DOHH2 (cell line): Measurements from ENCODE around the gene GALNT18.

ENCODE experiments used
- H3F3A ChIP-seq: fragments of 200-600 bp; sonication (generic), shearing (Covaris generic); 2 replicates; pipeline ENCODE4 v1.6.0; 2016; ENCODE audit warnings: antibody characterized with exemption, mild to moderate bottlenecking; ENCODE audit not compliant: control insufficient read depth, insufficient read depth
- H3K27ac ChIP-seq: fragments of 200-600 bp; sonication (generic); 2 replicates; pipeline ENCODE4 v1.5.1; 2014; ENCODE audit warnings: low read depth, mild to moderate bottlenecking, low read length, moderate library complexity
- H3K27me3 ChIP-seq: fragments of 200-600 bp; sonication (generic); 2 replicates; pipeline ENCODE4 v1.6.1; 2014; ENCODE audit warnings: mild to moderate bottlenecking, low read length, mixed read lengths; ENCODE audit not compliant: control insufficient read depth
- H3K36me3 ChIP-seq: fragments of 200-600 bp; sonication (generic); 2 replicates; pipeline ENCODE4 v1.6.1; 2014; ENCODE audit warnings: mild to moderate bottlenecking, low read length, moderate library complexity, mixed read lengths; ENCODE audit not compliant: control insufficient read depth
- H3K4me1 ChIP-seq: fragments of 200-600 bp; sonication (generic); 2 replicates; pipeline ENCODE4 v1.6.1; 2014; ENCODE audit warnings: mild to moderate bottlenecking, low read length, mixed read lengths; ENCODE audit not compliant: control insufficient read depth
- H3K4me2 ChIP-seq: fragments of 200-600 bp; sonication (generic); 2 replicates; pipeline ENCODE4 v1.6.0; 2014; ENCODE audit warnings: mild to moderate bottlenecking, low read length, moderate library complexity
- H3K4me3 ChIP-seq: fragments of 200-600 bp; sonication (generic); 2 replicates; pipeline ENCODE4 v1.5.1; 2014; ENCODE audit warnings: mild to moderate bottlenecking, low read length, mixed read lengths
- H3K79me2 ChIP-seq: fragments of 200-600 bp; sonication (generic); 2 replicates; pipeline ENCODE4 v1.6.1; 2014; ENCODE audit warnings: mild to moderate bottlenecking, low read length, mixed read lengths; ENCODE audit not compliant: control insufficient read depth
- H3K9me2 ChIP-seq: fragments of 200-600 bp; sonication (generic); replicated peaks from 2 replicates; pipeline ENCODE4 v1.6.1; 2014; ENCODE audit warnings: mild to moderate bottlenecking, low read length, mixed read lengths; ENCODE audit not compliant: control insufficient read depth
- H3K9me3 ChIP-seq: fragments of 200-600 bp; sonication (generic); 2 replicates; pipeline ENCODE4 v1.6.1; 2014; ENCODE audit warnings: antibody characterized with exemption, low read length, mixed read lengths; ENCODE audit not compliant: control insufficient read depth, insufficient read depth
- H4K20me1 ChIP-seq: fragments of 200-600 bp; sonication (generic); 2 replicates; pipeline ENCODE4 v1.6.0; 2014; ENCODE audit warnings: low read depth, mild to moderate bottlenecking, antibody characterized with exemption, low read length, moderate library complexity; ENCODE audit not compliant: control insufficient read depth, insufficient read depth
- CTCF ChIP-seq: fragments of 200-600 bp; sonication (generic); IDR thresholded peaks from one replicate; pipeline ENCODE4 v1.5.1; 2014; ENCODE audit warnings: antibody characterized with exemption, mild to moderate bottlenecking, low read depth, low read length; ENCODE audit not compliant: poor library complexity, severe bottlenecking
- EZH2phosphoT487 ChIP-seq: fragments of 200-600 bp; sonication (generic); IDR thresholded peaks from 2 replicates; pipeline ENCODE4 v1.6.1; 2017; ENCODE audit warnings: borderline replicate concordance, mild to moderate bottlenecking, antibody characterized with exemption, low read length, moderate library complexity, mixed read lengths

Gene GALNT18

GRCh38 chr11:11569936-11570491 lies 51.8 kb downstream of the GALNT18 start:
- Histone ChIP-seq H3K4me2 (no peak overlapping the region), H3K9me2 (no peaks in the 10 kb centered on the region), H3K9me3 (no peaks in the 10 kb centered on the region), H3F3A (no peaks in the 10 kb centered on the region), H3K36me3 (no peaks in the 10 kb centered on the region), H3K4me1 (no peaks in the 10 kb centered on the region), H3K4me3 (no peak overlapping the region), H3K27me3 (no peaks in the 10 kb centered on the region), H3K27ac (no peak overlapping the region), H3K79me2 (no peaks in the 10 kb centered on the region), H4K20me1 (no peaks in the 10 kb centered on the region)
- TF ChIP-seq EZH2phosphoT487 (no peak), CTCF (no peak)

- Histone ChIP-seq H3K27ac (no peak overlapping the region), H3K27me3 (no peaks in the 10 kb centered on the region), H3K4me1 (no peaks in the 10 kb centered on the region), H4K20me1 (no peaks in the 10 kb centered on the region), H3K4me3 (no peak overlapping the region), H3K9me3 (no peaks in the 10 kb centered on the region), H3K4me2 (no peak overlapping the region), H3F3A (no peaks in the 10 kb centered on the region), H3K79me2 (no peaks in the 10 kb centered on the region), H3K36me3 (no peaks in the 10 kb centered on the region), H3K9me2 (no peaks in the 10 kb centered on the region)
- TF ChIP-seq CTCF (no peak), EZH2phosphoT487 (no peak)
These were observed 53.1 kb downstream of the GALNT18 start for GRCh38 chr11:11568651-11569229.

DNA sequence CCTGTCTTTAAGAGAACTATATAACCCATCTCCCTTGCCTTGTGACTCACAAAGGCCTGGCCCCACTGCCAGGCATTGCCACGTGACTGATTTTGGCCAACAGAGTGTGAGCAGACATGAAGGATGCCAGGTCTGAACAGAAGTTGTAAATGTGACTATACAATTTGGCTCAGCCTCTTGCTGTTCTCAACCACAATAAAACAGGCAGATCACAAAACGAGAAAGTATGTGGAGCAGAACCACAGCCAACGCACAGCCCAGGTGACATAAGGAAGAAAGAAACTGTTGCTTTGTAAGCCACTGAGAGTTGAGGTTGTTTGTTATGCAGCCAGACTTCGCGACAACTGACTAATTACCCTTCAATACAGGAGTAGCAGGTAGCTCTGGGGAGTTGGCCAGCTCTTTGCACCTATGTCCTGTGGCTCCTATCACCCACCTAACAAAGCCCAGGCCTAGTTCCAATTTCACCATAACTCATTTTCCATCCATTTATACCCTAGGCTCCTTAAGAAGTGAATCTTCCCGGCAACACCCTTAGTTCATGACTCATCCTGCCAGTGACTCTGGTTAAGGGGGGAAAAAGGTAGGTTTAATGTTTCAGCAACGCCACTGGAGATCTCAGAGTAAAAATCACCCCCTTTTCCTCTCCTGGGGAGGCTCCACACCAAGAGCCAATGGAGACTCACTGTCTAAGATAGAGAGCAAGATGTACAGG lies 53.7 kb downstream of the GALNT18 start:
- no peaks in the 10 kb centered on the region for H4K20me1 ChIP-seq
- H3F3A ChIP-seq = no peaks in the 10 kb centered on the region
- no peaks in the 10 kb centered on the region for H3K4me1 ChIP-seq
- no peaks in the 10 kb centered on the region for H3K9me3 ChIP-seq
- H3K79me2 ChIP-seq = no peaks in the 10 kb centered on the region
- no peak overlapping the region for H3K4me3 ChIP-seq
- no peaks in the 10 kb centered on the region for H3K27me3 ChIP-seq
- TF ChIP-seq EZH2phosphoT487 (no peak), CTCF (no peak)
- H3K27ac ChIP-seq = no peak overlapping the region
- H3K36me3 ChIP-seq = no peaks in the 10 kb centered on the region
- no peaks in the 10 kb centered on the region for H3K9me2 ChIP-seq
- no peak overlapping the region for H3K4me2 ChIP-seq
